LNCaP clone FGC (cell line): ENCODE measurements around the gene KRTAP4-4.
"Not testable (repeated sequence)": the region's sequence is repeated elsewhere in the genome, so short reads cannot be mapped to it uniquely, and the experiment has no call there.

Source experiments
- DNase-seq: peaks from one replicate; pipeline ENCODE4 v3.0.0-alpha.2; 2011; ENCODE audit warnings: low read depth
- H3K4me3 ChIP-seq: 2 replicates; pipeline ENCODE4 v1.5.1; 2011; ENCODE audit warnings: mild to moderate bottlenecking, low read depth, low read length, control low read depth
- CTCF ChIP-seq: IDR thresholded peaks from 2 replicates; pipeline ENCODE4 v1.5.1; 2012; ENCODE audit warnings: mild to moderate bottlenecking; ENCODE audit not compliant: control insufficient read depth, insufficient read depth; ENCODE audit errors: extremely low read depth

The KRTAP4-4 gene

DNA sequence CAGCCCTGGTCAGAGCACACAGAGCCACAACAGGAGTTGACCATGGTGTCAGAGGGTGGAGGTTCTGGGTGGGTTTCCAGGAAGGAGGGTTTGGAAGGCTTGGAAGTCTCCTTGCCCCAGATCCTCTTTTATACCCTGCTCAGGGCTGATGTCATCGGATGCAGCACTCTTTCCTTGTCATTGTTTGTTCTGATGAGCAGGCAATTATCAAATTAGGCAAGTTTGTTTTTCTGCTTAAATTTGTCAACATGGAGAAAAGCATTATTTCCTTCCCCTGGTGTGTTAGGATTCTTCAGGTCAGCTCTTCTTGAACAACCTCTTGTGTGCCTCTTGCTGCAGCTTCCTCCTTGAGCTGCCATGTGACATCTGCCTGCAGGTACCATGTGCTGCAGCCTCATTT, at the start of gene KRTAP4-4:
TSS of gene KRTAP4-4 (minus strand) at position 101 of the 400 bp plus-strand sequence. CDS start at position 44, 57 bp downstream.
- TF ChIP-seq CTCF = no peak
- no peak within 1 kb of the TSS for H3K4me3 ChIP-seq
- DNase-seq = no peak

- no peak for TF ChIP-seq CTCF
- peak; percentile 45 for DNase-seq
Observed at GRCh38 chr17:41199421-41200078, 39.0 kb upstream of the KRTAP4-4 start.

GRCh38 chr17:41196068-41196467, 35.5 kb upstream of the KRTAP4-4 start:
- TF ChIP-seq CTCF = no peak
- H3K4me3 ChIP-seq = no peak overlapping the region
- no peak for DNase-seq

More at GRCh38 chr17:41199421-41200078, 39.0 kb upstream of the KRTAP4-4 start:
- H3K4me3 ChIP-seq = no peak overlapping the region

DNA sequence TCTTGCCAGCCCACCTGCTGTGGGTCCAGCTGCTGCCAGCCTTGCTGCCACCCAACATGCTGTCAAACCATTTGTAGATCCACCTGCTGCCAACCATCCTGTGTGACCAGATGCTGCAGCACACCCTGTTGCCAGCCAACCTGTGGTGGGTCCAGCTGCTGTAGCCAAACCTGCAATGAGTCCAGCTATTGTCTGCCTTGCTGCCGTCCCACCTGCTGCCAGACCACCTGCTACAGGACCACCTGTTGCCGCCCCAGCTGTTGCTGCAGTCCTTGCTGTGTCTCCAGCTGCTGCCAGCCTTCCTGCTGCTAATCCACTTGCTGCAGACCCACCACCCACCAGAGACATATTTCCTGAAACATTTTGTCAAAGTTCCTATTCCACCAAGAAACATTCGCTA, 29.8 kb upstream of the KRTAP4-4 start:
- no peak for DNase-seq
- no peak for TF ChIP-seq CTCF

DNA sequence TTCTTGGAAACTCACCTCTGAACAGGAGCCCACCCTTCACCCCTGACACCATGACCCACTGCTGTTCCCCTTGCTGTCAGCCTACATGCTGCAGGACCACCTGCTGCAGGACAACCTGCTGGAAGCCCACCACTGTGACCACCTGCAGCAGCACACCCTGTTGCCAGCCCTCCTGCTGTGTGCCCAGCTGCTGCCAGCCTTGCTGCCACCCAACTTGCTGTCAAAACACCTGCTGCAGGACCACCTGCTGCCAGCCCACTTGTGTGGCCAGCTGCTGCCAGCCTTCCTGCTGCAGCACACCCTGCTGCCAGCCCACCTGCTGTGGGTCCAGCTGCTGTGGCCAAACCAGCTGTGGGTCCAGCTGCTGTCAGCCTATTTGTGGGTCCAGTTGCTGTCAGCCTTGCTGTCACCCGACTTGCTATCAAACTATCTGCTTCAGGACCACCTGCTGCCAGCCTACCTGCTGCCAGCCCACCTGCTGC, 29.3 kb upstream of the KRTAP4-4 start, which contains the start of gene KRTAP9-1:
TSS of gene KRTAP9-1 (plus strand) at position 51 of the 482 bp plus-strand sequence. CDS start at position 51, 0 bp downstream.
- H3K4me3 ChIP-seq, DNase-seq: not testable (repeated sequence)

More for the DNA sequence above, 29.8 kb upstream of the KRTAP4-4 start:
- H3K4me3 ChIP-seq = no peak overlapping the region

DNA sequence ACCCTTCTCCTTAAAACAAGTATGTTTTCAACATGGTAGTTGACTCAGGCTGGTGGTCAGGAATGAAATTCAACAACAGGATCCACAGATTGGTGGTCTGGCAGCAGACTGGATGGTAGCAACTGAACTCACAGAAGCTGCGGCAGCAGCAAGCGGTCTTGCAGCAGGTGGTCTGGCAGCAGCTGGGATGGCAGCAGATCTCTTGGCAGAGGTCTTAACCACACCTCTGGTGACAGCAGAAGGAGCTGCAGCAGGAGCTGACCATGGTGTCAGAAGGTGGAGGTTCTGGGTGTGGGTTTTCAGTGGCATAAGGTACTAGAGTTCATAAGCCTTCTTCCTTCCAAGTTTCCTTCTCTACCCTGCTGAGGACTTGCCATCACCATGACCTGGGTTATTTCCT, 26.3 kb upstream of the KRTAP4-4 start:
- DNase-seq = no peak
- no peak overlapping the region for H3K4me3 ChIP-seq
- TF ChIP-seq CTCF = no peak

GRCh38 chr17:41185001-41185400, 24.5 kb upstream of the KRTAP4-4 start:
- H3K4me3 ChIP-seq = no peak overlapping the region

More at GRCh38 chr17:41185001-41185400, 24.5 kb upstream of the KRTAP4-4 start:
- no peak for TF ChIP-seq CTCF
- no peak for DNase-seq
